Measurements from ENCODE around the gene SEC14L1. TPM values are rescaled to one million over a fixed set of nuclear protein-coding genes. Genes with fewer than 3 reads are reported as not detected.
A peak's percentile ranks its signal among the peaks of the same experiment; 100 is the strongest.

Gene SEC14L1
- total RNA-seq, 1 donor from 2014 or later = 144 TPM

GRCh38 chr17:77208217-77208808 lies 67.5 kb downstream of the SEC14L1 start:
- H3K4me3 ChIP-seq = no peak overlapping the region
- H3K9me3 ChIP-seq = no peaks in the 10 kb centered on the region
- DNase-seq (no peak), ATAC-seq (peak; percentile 37)
- H3K27ac ChIP-seq = peak overlapping the region; percentile 37
- H3K4me1 ChIP-seq = peaks cover 27% of the 10 kb centered on the region
- peaks cover 100% of the 10 kb centered on the region for H3K36me3 ChIP-seq
- no peaks in the 10 kb centered on the region for H3K27me3 ChIP-seq
- intact Hi-C loops (cut with DNase I) = loop anchor here (10.0 kb wide), 1 partner anchor 64 kb away; the partner anchor contains the start of gene SEC14L1
- TF ChIP-seq CTCF (IDR thresholded peaks at IDR 0.05) = peak; percentile 19

DNA sequence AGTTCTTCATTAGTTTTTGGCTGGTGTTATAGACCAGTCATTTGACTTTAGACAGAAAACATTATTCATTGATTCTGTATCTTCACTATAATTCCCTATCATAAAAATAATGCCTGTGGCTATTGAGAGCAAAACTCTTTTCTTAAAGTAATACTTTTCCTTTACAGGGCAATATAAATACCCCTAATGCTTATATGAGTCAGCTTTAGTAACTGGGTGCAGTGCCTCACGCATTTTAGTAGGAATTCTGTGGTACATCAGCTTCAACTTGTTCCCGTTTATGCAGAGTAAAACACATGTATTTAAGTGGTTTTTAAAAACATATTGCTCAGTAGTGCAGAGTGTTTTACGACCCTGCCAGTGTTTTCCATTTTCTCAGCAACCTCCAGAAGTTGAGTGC lies 68.1 kb downstream of the SEC14L1 start:
- Histone ChIP-seq H3K27ac (peak overlapping the region; percentile 37), H3K9me3 (no peaks in the 10 kb centered on the region), H3K27me3 (no peaks in the 10 kb centered on the region), H3K36me3 (peaks cover 100% of the 10 kb centered on the region), H3K4me1 (peaks cover 27% of the 10 kb centered on the region), H3K4me3 (no peak overlapping the region)
- intact Hi-C loops (cut with DNase I) = loop anchor here (10.0 kb wide), 1 partner anchor 64 kb away; the partner anchor contains the start of gene SEC14L1
- DNase-seq (no peak), ATAC-seq (no peak)
- no peak for TF ChIP-seq CTCF (IDR thresholded peaks at IDR 0.05)

DNA sequence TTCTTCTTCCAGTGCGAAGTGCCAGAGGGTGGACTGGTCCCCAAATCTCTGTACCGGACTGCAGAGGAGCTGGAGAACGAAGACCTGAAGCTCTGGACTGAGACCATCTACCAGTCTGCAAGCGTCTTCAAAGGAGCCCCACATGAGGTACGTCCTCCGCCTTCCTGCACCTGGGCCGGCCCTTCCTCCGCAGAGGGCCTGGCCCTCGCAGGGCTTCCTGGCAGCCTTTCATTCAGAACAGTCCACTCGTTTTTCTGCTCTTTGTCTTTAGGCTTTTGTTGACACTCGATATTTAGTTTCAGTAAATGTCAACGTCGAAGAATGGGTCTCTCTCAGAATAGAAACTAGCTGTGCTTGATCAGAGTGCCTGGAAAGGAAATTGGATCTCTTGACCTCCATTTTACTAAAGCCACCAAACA lies 68.6 kb downstream of the SEC14L1 start:
- DNase-seq = peak; percentile 27
- peaks cover 100% of the 10 kb centered on the region for H3K36me3 ChIP-seq
- H3K27ac ChIP-seq = no peak overlapping the region
- TF ChIP-seq CTCF (IDR thresholded peaks at IDR 0.05) = no peak
- no peaks in the 10 kb centered on the region for H3K9me3 ChIP-seq
- no peak overlapping the region for H3K4me3 ChIP-seq
- intact Hi-C loops (cut with DNase I) = loop anchor here (10.0 kb wide), 1 partner anchor 65 kb away; the partner anchor contains the start of gene SEC14L1
- no peaks in the 10 kb centered on the region for H3K27me3 ChIP-seq
- ATAC-seq = no peak
- peaks cover 27% of the 10 kb centered on the region for H3K4me1 ChIP-seq

DNA sequence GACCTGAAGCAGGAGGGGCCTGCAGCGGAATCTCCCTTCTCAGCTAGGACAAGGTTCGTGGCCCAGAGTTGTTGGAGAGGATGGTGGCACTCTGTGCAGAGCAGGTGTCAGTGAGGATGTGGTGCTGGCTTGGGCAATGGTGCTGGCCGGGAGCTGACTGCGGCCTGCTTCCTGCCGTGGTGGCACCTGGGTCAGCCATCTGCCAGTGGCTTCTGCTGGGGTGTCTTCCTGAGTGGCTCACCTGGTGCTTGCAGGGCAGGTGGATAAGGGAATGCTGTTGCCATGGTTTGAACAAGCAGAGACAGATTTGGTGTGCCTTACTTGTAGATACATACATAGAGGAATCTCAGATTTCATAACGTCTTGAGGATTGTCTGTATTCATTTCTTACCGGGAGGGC lies 69.6 kb downstream of the SEC14L1 start:
- TF ChIP-seq CTCF (IDR thresholded peaks at IDR 0.05) = no peak
- Histone ChIP-seq H3K4me3 (no peak overlapping the region), H3K4me1 (peaks cover 27% of the 10 kb centered on the region), H3K9me3 (no peaks in the 10 kb centered on the region), H3K27ac (peak overlapping the region; percentile 3), H3K27me3 (no peaks in the 10 kb centered on the region), H3K36me3 (peaks cover 98% of the 10 kb centered on the region)
- no peak for DNase-seq
- intact Hi-C loops (cut with DNase I) = loop anchor here (10.0 kb wide), 1 partner anchor 116 kb away; no protein-coding TSS in a partner anchor
- ATAC-seq = no peak

- ATAC-seq (no peak), DNase-seq (no peak)
- H3K4me3 ChIP-seq = no peak overlapping the region
- no peaks in the 10 kb centered on the region for H3K27me3 ChIP-seq
- intact Hi-C loops (cut with DNase I) = loop anchor here (10.0 kb wide), 1 partner anchor 116 kb away; no protein-coding TSS in a partner anchor
- H3K36me3 ChIP-seq = peaks cover 93% of the 10 kb centered on the region
- H3K4me1 ChIP-seq = peaks cover 20% of the 10 kb centered on the region
- H3K9me3 ChIP-seq = no peaks in the 10 kb centered on the region
- TF ChIP-seq CTCF (IDR thresholded peaks at IDR 0.05) = no peak
- H3K27ac ChIP-seq = no peak overlapping the region
These were observed 70.3 kb downstream of the SEC14L1 start for GRCh38 chr17:77210946-77211541.

Data from upper lobe of right lung (tissue), 1 donor.